ENCODE measurements around the gene PKHD1.
A peak's percentile ranks its signal among the peaks of the same experiment; 100 is the strongest.

The PKHD1 gene

DNA sequence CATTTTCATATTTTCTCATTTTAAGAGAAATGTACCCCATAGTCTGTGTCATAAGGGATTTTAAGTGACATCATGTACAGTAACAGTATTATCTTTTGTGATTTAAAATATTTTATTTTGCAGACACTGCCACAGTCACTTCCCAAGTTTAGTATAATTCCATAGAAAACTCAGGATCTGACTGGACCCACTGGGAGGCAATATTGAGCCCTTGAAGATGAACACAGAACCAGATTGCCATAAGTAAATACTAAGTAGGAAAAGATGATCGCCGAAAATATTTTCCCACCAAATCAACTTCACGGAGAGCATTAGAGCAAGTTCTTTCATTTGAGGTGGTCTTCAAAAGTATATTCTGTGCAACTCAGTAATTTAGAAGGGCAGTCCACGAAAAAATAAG, 17.6 kb upstream of the PKHD1 start:
- DNase-seq: no peak

DNA sequence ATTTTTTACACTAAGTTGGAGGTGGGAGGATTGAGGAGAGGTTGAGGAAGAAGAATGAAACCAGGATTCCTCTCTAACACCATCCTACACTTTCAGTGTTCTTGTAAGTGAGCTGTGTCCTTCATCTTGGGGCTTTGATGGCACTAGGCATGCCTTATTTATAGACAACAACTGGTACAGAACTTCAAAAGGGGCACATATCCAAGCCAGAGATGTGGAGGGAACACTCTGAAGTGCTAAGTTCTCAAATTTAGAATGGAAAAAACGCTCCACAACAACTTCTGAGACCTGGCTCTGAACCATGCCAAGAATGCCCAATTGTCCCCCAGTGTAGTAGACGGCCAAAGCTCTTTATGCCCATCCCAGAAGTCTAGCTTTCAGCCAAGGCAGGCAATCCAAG, 16.2 kb upstream of the PKHD1 start:
- no peak for DNase-seq

DNA sequence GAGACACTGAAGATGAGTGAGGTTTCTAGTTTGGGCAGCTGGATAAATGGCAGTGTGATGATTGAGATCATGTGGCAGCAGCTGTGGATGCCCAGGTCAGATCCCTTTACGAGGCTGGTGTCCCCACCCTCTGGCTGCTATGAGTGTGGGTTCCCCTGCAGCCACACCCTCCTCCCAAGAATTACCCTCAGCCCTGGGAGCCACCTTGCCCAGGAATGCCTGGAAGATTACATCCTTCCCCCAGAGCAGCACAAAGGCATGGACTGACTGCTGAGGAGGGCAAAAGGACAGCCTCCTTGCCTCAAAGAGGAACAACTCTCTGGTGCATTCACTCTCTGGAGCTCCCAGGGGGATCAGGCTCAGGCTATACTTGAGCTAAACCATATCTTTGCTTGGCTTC, 15.0 kb upstream of the PKHD1 start:
- no peak for DNase-seq

DNA sequence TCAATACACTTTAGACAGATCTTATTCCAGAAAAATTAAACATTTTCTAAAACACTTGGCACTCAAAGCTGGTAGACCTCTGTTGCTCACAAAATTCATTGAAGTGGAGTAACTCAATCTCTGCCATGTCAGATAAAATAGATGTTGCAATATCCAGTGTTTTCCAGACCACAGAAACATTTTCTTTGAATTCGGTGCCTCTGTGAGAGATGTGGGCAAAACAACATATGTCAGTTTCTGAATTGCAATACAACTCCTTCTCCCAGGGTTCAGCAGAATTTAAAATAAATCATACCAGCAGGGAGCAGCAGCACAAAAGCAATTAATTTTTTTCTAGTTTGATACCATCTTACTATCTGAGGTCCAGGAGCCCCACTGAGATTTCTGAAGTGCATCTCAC, 11.3 kb upstream of the PKHD1 start:
- DNase-seq: no peak

DNA sequence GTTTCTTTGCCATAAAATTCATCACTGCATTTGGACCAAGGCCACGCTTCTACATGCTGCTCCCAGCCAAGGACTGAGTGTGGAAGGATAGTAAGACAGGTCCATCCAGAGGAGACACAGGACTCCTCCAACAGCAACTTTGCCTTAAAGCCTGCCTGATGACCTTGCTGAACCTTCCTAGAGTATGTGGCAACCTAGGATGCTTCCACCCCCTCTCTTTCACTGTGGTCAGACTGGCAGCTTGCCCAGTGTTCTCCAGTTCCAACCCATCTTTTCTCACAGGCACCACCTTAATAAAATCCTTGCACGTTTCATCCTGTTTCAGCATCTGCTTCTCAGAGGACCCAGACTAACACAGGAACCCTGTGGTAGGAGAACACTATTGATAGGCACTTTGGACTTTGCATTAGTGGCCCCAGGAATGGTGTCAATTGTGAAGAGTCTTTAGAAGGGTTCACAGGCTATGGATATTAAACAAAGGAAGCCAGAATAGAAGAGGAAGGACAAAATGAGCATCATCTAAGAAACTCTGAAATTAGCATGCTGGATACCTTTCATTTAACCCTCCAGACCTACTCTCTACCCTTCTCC, 2.4 kb upstream of the PKHD1 start:
- DNase-seq: no peak

DNA sequence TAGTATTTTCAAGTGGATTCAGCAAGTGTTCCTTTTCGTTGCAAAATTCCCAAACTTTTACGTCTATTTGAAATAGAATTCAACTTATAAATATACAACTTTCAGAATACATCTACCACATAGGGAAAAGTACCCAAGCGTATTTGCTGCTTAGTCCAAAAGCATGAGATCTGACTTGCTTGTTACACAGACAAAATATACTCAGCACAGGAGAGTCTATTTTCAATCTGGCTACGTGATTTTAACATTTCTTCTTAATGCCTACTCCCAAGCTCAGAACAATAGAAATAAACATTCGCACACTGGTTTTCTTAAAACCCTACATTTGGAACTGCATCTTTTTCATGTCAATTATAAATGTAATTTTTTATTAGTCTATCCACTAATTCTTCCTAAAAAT, 672 bp downstream of the PKHD1 start:
- DNase-seq: no peak

DNA sequence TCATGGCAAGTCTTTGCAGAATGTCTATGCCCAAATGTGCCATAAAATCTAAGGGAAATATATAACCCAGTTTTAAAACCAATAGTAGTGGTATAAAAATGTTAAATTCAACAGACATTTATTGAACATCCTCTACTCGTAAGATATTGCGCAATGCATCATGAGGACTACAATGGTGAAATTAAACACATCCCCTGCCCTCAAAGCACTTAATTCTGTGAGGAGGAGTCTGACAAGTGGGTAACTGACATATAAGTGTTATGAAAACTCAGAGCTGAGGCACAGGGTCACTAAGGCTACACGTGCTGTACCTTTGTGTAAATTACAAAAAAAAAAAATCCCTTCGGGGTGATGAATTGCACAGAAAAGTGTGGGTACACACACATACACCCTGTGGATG, 6.2 kb downstream of the PKHD1 start:
- no peak for DNase-seq

DNA sequence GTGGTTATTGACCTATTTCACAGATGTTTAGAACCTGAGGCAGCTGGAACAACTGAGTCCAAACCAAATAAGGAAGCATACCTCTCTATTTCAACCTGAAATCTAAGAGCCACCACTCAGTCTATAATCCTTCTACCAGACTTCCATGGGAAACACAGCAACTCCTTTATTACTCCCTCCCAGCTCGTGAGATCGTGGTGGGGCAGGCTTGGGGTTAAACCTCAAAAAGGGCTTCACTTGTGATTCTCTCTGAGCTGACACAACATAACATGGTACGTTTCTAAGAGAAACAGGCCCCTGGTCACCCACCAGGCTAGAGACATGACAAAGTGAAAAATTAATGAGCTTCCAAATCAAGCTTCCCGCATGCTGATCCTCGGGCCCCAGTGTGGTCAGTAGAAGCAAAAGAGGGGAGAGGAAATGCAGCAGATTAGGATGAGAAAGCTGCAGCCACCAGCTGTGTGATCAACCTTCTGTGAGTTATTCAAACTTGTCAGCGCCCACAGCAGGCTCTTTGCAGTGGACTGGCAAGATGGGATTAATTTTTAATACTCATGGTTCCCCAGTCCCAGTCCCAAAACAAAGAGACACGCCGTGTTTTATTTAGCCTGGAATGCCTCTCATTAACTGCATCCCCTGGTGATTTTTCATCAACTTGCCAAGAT, 9.3 kb downstream of the PKHD1 start:
- DNase-seq: no peak

DNA sequence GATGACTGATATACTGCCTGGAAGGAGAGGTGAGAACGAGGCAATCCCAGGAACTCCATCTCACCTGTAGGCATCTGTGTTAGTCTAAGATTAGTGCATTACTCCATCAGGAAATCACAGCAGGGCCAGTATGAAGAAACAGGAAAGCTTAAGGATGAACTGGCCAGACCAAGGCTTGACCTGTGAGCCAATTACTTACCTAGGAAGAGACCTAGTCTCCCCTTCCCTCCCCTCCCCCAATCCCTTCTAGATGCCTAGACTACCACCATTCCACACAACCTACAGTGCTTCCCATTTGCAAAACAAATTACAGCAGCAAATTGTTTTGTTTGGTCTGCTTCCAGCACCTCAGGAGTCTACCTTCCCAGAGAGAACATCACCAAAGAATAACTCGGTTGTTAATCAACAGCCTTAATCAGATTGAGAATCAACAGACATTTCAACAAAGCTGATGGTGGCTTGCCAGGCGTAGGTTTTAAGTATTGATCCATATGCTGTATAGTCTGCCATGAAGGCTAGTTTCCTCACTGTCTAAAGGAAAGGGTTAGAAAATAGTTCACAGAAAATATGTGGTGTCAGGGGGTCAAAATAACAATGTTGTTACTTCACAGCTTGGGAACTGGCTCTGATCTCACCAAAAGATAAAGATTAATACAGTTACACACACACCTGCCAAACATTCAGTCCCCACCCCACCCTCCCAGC, 10.1 kb downstream of the PKHD1 start:
- DNase-seq: no peak

DNA sequence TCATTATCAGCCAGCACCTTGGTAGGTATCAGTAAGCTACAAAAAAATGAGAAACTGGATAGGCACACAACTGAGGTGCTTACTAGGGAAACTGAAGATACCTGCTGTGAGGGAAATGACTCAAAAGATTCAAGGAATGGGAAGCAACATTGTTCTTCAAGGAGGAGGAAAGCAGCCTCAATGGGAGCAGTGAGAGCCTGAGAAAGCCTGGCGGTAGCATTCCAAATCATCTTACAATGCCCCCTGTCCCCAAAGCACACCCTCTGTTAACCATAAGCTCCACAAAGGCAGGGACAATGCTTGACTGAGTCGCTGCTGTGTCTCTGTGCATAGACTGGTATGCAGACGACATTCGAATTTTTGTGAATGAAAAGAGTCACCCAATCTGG, 10.6 kb downstream of the PKHD1 start:
- DNase-seq: no peak

DNA sequence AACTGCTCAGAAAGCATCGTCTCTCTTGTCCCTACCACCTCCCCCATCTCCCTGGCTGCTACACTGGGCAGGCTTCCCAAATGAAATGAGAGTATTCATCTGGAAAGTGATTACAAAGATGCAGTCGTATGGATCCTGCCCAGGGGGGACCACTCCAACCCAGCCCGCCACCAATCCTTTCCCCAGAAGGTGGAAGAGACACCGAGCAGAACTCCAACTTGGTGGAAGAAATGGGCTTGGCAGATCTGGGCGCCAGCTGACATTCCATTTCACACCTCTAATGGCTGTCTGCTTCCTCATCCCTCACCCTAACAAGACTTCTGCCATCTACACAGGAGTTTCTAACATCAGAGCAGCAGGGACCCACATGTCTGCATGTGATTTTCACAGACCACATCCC, 12.7 kb downstream of the PKHD1 start:
- DNase-seq: no peak

DNA sequence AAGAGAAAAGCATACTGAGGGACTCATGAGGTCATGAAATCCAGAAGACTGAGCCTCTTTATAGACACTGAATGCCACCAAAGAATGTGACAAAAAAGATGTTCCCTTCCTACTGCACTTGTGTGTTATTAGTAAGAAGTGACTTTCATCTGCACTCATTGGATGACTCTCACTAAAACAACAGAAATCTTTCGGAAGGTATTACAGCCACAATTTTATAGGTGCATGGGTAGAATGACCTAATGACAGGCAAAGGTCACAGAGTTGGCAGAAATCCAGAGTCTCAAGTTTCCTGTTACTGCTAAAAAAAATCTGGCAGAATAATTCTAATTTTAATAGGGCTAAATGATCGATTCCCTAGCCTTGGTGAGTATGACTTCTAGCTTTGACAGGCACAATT, 13.3 kb downstream of the PKHD1 start:
- DNase-seq: no peak

DNA sequence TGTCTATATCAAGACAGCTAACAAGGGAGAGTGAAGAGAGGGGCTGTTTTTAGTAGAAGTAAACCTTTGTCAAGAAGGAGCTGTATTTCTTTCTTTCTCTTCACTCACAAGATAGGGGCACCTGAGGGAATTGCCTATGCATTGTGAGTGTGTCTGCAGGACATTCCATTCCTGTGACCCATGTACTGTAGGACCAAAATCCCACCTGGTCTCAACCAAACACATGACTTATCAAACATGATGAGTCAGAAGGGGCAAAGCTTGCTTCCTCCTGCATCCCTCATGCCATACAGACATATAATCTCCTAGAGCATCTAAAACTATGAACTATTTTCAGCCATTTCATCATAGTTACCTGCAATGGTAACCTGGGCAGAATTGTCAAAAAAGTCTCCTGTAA, 21.8 kb downstream of the PKHD1 start:
- no peak for DNase-seq

DNA sequence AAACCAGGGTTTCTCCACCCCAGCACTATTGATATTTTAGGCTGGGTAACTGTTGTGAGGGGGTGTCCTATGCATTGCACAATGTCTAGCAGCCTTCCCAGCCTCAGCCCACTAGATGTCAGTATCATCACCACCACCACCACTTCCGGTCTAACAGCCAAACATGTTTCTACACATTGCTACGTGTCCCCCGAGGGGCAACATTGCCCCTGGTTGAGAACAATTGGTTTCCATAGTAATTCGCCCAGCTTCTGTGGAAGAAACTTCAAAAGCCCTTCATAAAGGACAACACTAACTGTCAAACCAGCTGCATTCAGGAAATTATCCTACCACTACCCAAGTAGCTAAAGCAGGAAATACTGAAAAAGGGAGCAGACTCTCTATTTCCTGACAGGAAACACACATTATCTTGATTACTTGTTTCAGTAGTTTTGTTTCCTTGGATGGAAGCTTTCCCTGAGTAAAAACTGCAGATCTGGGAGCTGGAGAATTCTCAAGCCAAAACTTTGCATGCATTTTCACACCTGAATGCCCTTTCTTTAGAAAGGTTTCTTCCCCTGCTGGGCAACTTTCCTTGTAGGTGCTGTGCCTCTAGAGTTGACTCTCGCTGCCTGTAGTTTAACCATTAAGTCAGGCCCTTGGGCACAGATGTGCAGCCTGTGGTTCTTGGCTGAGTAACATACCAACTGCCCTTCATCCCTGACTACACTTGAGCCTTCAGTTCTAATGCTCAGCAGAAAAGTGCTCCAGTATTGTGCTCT, 23.6 kb downstream of the PKHD1 start:
- DNase-seq: peak; percentile 59

DNA sequence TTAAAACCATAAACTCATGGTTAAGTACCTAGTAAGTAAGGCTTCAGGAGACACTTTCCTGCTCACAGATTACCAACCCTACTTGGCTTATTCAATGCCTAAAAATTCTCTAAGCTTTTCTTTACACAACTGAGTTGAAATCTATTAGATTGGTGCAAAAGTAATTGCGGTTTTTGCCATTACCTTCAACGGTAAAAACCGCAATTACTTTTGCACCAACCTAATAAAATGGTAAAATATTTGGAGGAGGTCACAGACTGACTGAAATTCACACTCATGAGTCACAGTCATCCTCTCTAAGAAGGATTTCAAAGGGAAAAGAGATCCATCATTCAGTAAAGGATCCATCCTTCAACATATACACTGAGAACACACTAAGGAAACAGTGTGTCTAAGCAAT, 25.9 kb downstream of the PKHD1 start:
- no peak for DNase-seq

DNA sequence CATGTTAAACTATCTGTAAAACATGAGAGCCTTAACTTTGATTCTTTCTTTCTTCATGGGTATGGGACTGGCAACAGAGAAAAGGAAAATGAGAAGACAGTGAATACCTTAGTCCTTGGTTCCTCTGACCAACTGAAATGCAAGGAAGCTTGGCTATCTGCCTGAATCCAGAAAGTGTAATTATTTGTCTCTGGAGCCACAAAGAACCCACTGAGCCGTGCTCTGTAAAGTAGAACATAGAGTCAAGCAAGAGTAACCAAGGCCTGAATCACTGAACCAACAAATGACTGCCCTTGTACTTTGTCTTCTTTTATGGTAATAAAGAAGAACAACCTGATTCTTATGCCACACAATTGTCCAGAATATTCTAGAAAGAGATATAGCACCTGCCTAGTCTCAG, 27.6 kb downstream of the PKHD1 start:
- DNase-seq: no peak

DNA sequence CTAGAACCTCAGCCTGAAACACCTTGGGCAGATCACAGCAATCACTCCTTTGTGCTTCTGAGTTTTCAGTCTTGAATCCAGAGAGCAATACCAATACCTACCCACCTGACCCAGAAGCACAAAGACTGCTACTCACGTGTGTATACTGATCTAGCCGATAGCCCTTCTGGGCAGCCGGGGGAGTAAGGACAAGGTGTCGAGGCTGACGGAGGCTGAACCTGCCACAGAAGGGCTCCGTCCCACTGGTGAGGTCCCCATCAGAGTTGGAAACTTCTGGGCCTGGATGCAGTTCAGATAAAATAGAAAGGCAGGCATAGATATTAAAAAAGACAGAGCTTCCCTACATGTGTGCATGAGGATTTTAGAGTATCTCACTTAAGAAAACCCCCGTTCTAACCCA, 32.0 kb downstream of the PKHD1 start:
- no peak for DNase-seq

DNA sequence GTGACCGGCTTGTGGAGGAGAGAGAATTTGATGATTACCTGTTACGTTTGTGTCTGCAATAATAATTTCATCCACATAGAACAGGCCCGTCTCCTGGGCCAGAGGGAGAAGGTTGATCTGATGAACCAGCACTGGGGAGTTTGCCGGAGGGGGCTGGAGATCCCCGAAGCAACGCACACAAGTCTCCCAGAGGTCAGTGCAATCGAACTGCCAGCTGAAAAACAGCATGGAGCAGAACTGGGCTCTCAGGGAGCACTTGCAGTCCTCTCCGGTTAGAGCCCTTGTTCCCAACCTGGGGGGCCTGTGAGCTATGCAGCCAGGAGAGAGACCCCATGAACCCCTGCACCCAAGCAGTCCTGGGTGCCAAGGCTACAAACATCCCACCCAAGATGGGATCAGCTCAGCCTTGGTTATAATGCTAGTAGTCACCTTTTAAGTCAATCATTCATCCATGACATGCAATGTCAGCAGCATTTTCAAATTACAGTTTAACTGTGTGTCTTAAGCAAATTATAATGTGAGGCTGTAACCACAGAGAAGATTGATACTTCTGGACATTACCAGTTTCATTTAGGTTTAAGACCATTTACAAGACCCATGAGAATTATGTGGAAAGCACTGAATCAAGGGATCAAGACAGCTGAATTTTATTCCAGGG, 34.2 kb downstream of the PKHD1 start:
- DNase-seq: no peak

DNA sequence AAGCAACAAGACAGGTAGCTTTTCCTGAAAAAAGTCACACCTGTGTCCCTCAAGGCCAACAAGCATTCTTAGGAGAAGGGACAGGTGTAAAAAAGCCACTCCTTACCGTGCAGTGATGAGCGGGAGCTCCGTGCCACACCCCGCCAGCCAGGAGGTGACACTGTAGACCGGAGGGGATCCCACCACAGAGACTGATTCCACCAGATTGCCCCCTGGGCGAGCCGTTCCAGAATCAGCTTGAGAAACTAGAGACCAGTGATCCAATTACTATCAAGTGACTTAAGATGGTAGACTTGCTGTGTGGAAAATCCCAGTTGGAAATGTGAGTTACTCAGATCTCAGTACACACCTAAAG, 37.4 kb downstream of the PKHD1 start:
- DNase-seq: no peak

DNA sequence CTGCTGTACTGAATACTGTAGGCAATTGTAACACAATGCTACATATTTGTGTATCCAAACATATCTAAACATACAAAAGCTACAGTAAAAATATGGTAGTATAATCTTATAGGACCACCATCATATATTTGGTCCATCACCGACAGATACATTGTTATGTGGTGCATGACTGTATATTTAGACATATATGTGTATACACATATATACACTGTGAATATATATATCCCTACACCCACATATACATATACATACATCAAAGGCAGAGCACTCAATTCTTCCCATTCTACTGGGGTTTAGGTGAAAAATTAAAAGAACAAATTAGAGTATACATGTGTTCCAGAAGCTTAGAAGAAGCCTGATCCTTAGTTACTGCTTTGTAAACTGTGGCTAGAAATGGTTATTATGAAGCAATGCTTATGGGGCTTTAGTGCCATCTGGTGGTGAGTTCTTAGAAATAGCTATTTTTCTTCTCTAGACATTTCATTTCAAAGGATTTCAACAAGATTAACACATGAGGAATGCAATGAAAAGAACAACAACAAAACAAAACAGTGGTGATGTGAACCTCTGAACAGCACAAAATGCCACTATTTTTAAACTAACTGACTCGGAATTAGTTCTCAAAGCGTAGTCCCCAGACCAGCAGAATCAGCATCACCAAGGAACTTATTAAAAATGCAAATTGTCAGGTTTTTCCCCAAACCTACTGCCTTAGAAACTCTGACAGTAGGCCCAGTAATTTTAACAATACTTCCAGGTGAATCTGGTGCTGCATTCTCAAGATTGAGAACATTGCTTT, 38.0 kb downstream of the PKHD1 start:
- DNase-seq: no peak

DNA sequence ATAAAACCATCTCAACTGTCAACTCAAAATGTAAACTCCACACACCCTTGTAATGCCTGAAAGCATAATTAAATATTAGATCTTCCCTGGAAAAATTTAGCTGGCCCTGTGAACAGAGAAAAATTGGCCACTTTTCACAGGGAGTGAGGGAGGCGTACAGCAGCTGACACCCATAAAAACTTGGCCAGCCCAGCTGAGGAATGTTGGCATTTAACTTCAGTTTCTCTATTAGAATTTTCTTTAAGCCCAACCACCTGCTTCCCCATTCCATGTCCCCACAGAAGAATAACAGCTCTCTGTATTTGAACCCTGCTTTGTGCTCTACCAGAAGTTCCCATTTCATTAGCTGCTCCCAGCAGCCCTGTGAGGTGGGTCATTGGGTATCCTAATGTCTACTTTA, 41.0 kb downstream of the PKHD1 start:
- no peak for DNase-seq

DNA sequence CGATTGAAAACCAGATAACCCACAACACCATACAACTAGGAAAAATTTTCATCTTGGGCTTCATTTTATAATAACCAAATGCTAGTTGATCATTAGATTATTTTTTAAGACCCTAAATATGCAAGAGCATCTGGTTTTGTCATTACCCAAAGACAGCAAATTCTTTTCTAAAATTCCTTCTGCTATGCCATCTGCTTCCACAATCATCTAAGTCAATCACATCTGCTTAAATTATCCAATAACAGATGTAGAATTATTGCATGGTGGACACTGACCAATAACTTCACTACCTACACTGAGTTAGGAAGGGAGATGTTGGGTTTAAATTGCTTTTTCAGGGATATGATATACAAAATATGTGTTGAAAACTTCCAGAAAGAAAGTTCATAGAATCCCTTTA, 41.9 kb downstream of the PKHD1 start:
- DNase-seq: no peak

DNA sequence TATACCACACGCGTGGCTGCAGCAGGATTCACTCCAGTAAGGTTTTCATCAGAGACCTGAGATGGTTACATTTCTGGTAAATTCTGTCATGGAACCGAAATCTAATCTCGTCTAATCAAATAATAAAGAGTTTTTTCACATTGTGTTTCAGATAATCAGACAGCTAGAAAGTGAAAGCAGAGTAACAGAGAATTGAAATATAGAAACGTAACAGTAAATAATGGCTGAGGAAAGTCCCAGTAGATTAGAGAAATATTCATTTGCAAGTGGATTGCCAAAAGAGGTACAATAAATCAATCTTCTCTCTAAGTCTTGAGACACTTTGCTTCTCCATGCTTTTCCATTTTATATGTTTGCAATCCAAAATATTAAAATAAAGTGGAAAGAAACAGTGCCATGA, 42.4 kb downstream of the PKHD1 start:
- DNase-seq: no peak

Data from NK-92 treated with Interleukin-12 subunit alpha and Interleukin-12 subunit beta, amount 100 ng/mL, for 24 hours (cell line).